Pons (tissue), 1 donor: Measurements from ENCODE around the gene IGSF5.

Experiments used
- DNase-seq: peaks from one replicate; pipeline ENCODE4 v3.0.0-alpha.2; 2016; ENCODE audit warnings: low spot score

IGSF5 gene

DNA sequence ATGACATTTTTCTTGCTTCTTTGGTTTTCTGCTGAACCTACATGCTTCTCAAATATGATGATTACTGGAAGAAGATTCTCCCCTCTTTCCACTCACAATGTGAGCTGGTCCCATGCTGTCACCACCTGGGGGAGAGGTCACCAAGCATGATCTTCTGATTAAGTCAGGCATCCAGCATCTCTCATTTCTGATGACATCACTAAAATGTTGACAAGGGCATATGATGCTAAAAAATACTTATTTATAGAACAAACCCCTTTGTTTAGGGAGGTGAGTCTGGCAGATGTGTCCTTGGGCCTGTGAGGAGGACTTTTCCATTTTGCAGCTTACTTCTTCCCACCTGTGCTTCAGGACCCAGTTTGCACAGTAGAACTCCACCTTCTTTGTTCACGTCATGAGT lies 80.3 kb downstream of the IGSF5 start:
- DNase-seq = no peak

DNA sequence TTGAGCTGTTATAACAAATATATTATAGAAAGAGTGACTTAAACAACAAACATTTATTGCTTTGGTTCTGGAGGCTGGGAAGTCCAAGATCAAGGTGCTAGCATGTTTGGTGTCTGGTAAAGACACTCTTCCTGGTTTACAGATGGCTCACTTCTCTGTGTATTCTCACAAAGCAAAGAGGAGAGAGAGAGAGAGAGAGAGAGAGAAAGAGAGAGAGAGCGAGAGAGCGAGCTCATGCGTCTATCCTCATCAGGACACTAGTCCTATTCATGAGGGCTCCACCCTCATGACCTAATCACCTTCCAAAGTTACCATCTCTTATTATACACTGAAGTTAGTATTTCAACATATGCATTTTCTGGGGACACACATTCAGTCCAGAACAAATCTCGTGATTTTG lies 89.6 kb downstream of the IGSF5 start:
- DNase-seq = no peak

DNA sequence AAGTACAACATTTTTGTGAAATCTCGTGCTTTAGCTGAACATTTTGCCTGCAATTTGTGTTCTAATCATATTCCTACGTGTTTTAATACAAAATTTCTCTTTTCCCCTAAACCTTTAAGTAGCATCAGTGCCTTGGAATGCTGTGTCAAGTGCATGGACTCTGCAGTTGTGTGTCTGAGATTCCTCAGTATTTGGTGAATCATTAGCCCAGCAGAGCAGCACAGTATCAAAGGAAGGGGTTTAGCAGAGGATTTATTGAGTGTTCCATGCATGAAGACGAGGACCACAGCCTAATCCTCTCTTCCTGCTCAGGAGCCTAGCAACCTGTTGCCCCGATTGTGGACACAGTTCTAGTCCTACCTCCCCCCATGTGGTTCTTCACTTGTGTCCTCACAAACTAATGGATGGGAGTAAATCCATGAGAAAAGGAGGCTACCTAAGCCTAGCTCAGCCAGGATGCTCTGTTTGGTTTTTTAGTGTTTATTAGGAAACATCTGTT lies 92.9 kb downstream of the IGSF5 start:
- no peak for DNase-seq

DNA sequence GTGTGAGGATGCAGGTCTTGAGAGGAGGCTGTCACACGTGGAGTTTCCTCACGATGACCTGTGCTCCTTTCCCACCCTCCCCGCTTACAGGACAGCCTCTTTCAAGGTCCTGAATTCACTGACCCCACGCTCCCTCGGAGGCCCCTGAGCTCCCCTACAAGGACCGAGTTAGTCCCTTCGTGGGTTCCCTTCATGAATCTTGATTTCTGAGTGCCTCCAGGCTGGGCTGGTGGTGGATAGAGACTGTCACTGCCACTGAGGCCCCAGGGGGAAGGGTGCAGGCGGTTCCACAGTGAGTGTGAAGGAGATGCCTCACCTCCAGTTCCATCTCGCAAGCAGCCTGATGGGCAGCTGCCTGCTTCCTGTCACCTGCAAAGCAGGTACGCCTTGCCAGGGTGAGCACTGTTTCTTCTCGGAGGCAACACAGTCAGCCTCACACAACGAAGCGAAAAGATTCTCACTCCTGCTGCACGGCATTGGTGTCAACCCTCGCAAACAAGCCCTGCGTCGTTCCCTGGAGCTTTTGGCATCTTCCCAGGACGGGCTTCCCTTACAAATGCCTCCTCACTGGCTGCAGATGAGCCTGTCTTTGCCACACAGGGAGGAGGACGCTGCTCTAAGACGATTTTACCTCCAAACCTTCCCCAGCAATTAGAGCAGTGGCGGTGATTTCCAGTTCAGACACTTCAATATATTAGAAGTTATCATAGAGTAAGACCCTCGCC lies 95.6 kb downstream of the IGSF5 start:
- DNase-seq = no peak

DNA sequence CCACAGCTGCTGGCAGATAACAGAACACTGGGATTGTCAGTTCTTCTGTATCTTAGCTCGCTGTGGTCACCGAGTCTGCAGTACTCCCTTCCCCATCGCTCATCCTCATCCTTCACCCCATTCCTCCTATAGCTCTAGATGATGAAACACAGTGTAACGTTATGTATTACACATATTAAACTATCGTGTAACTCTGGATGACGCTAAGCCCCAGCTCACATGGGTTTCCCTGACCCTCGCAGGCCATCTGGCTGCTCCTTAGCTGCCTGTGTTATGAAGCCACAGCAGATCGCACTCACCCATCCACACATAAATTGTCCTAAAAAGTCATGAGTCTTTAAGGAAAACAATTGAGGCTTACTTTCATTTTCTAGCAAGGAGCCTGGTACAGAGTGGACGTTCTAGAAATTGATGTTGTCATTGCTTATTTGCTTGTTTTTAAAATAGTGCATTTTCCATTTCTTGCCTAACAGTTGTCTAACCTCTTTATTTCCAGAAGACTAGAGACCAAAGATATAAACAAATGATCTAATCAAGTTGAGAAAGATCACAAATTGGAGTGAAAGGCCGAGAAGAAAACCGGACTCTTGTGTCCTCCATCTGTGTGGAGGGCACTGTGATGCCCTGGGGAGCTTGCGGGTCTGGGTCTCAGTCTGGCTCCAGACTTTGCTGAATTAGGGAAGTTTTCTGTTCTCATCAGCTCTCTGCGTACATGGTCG lies 97.9 kb downstream of the IGSF5 start:
- no peak for DNase-seq

DNA sequence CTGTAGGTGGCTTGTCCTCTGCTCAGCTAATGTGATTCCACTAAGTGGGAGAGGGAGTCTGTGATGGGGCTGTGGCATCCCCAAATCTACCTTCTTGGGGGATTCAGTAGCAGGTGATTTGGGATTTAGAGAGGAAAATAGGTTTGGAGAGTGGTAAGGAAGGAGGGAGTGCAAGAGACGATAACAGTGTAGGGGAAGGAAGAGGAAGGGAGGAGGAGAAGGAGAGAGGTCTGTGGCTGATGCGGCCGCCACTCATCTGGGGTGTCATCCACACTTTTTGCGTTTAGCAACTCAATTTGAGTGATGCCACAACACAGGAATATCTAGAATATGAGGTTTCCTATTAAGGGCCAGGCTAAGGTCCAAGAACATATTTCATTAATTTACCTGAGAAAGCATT lies 98.5 kb downstream of the IGSF5 start:
- DNase-seq = no peak

DNA sequence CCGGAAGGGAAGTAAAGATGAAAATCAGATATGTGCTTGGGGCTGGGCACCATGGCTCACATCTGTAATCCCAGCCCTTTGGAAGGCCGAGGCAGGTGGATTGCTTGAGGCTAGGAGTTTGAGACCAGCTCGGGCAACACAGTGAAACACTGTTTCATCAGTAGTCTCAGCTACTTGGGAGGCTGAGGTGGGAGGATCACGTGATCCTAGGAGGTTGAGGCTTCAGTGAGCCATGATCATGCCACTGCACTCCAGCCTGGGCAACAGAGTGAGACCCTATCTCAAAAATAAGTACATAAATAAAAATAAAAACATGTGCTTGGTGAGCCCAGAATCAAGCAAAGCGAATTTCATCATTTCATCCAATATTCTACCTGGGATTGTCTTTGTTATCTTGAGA lies 98.9 kb downstream of the IGSF5 start:
- no peak for DNase-seq

DNA sequence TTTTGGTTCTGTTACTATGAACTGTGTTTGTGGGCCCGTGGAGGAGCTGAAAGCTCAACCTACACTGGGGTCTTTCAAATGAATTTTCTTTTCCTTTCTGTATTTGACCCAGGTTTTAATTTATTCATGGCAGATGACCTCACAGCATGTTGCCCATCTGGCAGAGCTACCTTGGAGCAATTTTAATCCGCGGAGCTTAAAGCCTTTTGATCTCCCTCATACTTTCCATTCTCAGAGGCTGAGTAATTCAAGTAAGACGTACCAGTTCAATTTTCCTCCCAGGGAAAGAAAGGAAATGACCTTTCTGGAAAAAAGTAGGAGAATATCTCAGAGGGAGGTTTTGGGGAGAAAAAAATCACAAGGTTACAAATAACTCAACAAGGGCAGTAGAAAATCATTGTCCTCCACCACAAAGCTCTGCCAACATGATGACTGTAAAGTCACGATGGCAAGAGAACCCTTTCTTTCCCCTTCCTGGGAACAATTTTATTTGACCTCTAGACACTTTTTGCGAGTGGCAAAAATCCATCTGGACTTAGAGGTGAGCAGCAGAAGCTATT lies 100.7 kb downstream of the IGSF5 start:
- DNase-seq = no peak

DNA sequence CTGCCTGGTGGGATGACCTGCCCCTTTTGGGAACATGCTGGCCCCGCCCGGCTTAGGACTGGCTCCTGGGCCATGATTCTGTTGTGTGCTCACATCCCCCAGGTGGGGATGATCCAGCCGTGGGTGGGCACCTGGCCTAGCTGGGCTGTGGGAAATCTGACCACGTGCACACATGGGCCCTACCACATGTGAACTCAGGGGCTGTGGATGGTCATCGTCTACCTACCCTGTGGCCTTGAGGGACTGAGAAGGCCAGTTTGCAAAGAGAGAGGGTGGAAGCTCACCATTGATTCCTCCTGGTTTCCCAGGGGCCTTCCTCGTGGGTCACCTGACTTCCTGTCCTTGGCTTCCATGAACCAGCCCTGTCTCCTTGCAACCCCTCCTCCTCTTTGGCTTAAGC lies 102.9 kb downstream of the IGSF5 start:
- DNase-seq = no peak

DNA sequence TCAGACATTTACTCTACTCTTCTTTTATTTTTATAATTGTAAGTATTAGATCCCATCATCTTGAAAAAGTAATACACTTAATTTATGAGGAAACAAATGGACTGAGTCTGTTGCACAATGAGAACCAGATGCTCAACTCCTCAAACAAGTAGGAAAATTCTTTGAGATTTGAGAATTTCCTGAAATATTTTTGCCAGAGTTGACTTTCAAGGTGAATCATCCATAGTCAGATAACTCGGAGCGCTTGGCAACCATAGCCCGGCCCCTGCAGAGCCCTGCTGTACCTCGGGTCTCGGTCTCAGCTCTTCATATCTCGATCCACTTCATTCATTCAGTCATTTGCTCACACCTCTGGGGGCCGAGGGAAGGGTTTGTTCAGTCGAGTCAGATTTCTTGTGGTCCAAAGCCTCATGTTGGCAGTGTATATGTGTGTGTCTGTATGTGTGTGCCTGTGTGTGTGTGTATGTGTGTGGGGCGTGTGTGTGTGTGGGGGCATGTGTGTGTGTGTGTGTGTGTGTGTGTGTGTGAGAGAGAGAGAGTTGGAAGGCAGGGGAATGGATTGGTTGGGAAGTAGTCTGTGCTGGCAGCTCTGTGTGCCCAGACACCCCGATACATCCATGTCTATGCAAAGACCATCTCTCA lies 104.2 kb downstream of the IGSF5 start:
- no peak for DNase-seq

DNA sequence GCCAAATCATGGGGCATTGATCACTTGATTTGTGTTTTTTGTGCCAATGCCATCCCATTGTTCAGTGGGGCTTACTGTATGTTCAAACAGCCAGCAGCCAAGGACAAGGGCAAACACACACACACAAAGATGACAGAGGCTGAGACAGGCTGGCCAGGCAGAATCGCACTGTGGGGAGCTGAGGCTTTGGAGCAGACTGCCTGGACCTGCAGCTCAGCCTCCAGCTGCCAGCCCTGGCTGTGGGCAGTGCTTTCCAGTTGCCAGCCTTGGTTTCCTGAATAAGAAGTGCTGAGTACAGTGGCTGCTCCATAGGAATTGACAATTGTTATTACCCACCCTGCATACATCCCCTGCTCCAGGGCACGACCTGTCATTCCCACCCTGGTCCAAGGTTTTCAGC lies 105.3 kb downstream of the IGSF5 start:
- no peak for DNase-seq

DNA sequence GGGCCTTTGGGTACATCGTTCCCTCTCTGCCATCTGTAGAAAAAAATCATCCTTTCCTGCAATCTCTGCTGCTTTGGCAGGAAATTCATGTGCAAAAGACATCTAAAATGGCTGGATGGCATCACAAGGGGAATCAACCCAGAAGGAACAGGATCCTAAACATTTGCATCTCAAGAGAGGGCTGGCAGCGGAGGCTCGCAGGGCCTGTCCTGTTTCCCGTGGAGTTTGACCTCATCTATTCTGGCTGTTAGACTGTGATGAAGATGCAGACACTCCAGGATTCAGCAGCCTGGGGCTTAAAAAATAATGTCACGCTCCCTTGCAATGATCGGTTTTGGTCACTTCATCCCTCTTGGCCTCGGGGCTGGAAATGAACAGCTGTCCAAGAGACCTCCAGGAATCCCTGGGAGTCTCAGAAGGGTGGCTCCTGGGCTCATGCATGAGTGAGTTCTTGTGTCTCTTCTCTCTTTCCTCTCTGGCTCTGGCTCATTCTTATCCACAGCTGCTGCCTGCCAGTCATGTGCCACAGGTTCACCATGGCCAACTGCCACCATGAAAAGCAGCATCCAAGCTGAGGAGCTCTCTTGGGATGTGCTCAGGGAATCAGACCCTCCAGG lies 106.1 kb downstream of the IGSF5 start:
- DNase-seq = no peak
